Muscle of back (tissue), 11 donors: Measurements from ENCODE around the gene SELL. TPM values are rescaled to one million over a fixed set of nuclear protein-coding genes. Genes with fewer than 3 reads are reported as not detected.
"Not testable (repeated sequence)": the region's sequence is repeated elsewhere in the genome, so short reads cannot be mapped to it uniquely, and the experiment has no call there.

Experiments used
- DNase-seq, 3 donors: peaks; one replicate each; pipeline versions ENCODE4 v3.0.0 to v3.0.0-alpha.2; 2013
- polyA plus RNA-seq, 10 donors: library from polyadenylated mRNA; unstranded; fragments of 120-200 nt; gene quantifications; one replicate each; pipeline ENCODE4 v1.2.1, GENCODE V29; 2013; ENCODE audit not compliant: insufficient read length in 10 of 10

SELL gene
- polyA plus RNA-seq, 10 donors = 1.0 to 17.6 (median 3.2) TPM

- not testable (repeated sequence) for DNase-seq
Measured at GRCh38 chr1:169667699-169668596, 43.5 kb downstream of the SELL start.

- not testable (repeated sequence) for DNase-seq
Measured at GRCh38 chr1:169667227-169667639, 44.2 kb downstream of the SELL start.

GRCh38 chr1:169662680-169663079, 48.7 kb downstream of the SELL start:
- DNase-seq = not testable (repeated sequence)

- DNase-seq = not testable (repeated sequence)
Measured at GRCh38 chr1:169661066-169661465, 50.4 kb downstream of the SELL start.

GRCh38 chr1:169658777-169659176, 52.6 kb downstream of the SELL start:
- not testable (repeated sequence) for DNase-seq

- no peak for DNase-seq
Measured at GRCh38 chr1:169653873-169654272, 57.5 kb downstream of the SELL start.

GRCh38 chr1:169651035-169651434, 60.4 kb downstream of the SELL start:
- no peak for DNase-seq

- no peak for DNase-seq
Measured at GRCh38 chr1:169650551-169650950, 60.9 kb downstream of the SELL start.

GRCh38 chr1:169648709-169649108, 62.7 kb downstream of the SELL start:
- DNase-seq = no peak

- no peak for DNase-seq
Measured at GRCh38 chr1:169648187-169648586, 63.2 kb downstream of the SELL start.

- no peak for DNase-seq
Measured at GRCh38 chr1:169647512-169647911, 63.9 kb downstream of the SELL start.

- DNase-seq = no peak
Measured at GRCh38 chr1:169644297-169644696, 67.1 kb downstream of the SELL start.

Other genes starting within 250 kb of the SELL start
- 1 to 10 TPM; 5.7 to 8.2 (median 7.7) TPM for gene SLC19A2, start 225.7 kb downstream of the SELL start, polyA plus RNA-seq
- gene F5, start 125.1 kb downstream of the SELL start, polyA plus RNA-seq = 1 to 10 TPM in 1 of 10 donors, under 1 TPM in 9; 0.03 to 1.3 (median 0.23) TPM
- gene SELP, start 81.5 kb downstream of the SELL start, polyA plus RNA-seq = 1 to 10 TPM in 7 of 10 donors, under 1 TPM in 3; 0.18 to 2.7 (median 1.1) TPM
- gene SELE, start 22.5 kb upstream of the SELL start, polyA plus RNA-seq = 10 to 100 TPM in 1 of 10 donors, 1 to 10 TPM in 7, under 1 TPM in 2; 0.61 to 17.4 (median 2.2) TPM
- 1 to 10 TPM; 6.3 to 9.5 (median 8.3) TPM for gene METTL18, start 83.3 kb upstream of the SELL start, polyA plus RNA-seq
- 10 to 100 TPM in 4 of 10 donors, 1 to 10 TPM in 6; 7.3 to 11.4 (median 9.3) TPM for gene SCYL3, start 182.3 kb upstream of the SELL start, polyA plus RNA-seq